ENCODE measurements around the gene TMPRSS2. TPM values are rescaled to one million over a fixed set of nuclear protein-coding genes. Genes with fewer than 3 reads are reported as not detected.

TMPRSS2 gene
- total and polyA plus RNA-seq, 2 of the 13 experiments (the other 11 are each of a cell fraction or from before 2014, with no cell fraction given) = 1.7 to 1.8 TPM

- WGBS (ENCODE audit: low lambda C conversion rate) = 25% methylated on average over 6 of the region's 6 CpGs
- in situ Hi-C loops (cut with HindIII; ENCODE audit: extremely low pct_ligation_motif_present, low pct_unique_long_range_greater_than_20kb) = no loop called here
- no peak for ATAC-seq
- H3K9me3 ChIP-seq (ENCODE audit: low read length) = no peaks in the 10 kb centered on the region
- DNase-seq (ENCODE audit: low spot score) = no peak
- H3K79me2 ChIP-seq (ENCODE audit: insufficient read depth, low read length) = no peaks in the 10 kb centered on the region
- H3K4me1 ChIP-seq (ENCODE audit: insufficient read depth, low read length) = peaks cover 7% of the 10 kb centered on the region
- BruUV-seq (replicated peaks) = no TSS peak
- no peak overlapping the region for H3K27ac ChIP-seq (ENCODE audit: extremely low read length, insufficient read depth, low read length)
- H3K9ac ChIP-seq (ENCODE audit: insufficient read depth, low read depth, low read length) = no peak overlapping the region
- ChIA-PET POLR2A (no interaction called here), CTCF (ENCODE audit: low intra/inter-chr PET ratio, low total read pairs) (no interaction called here)
- no peaks in the 10 kb centered on the region for H4K20me1 ChIP-seq (ENCODE audit: insufficient read depth, low read length)
- FAIRE-seq = no peak
- H3K4me3 ChIP-seq (replicated peaks in 1 of 3; ENCODE audit: insufficient read depth in 1 of 3, low read depth in 2 of 3, low read length in 3 of 3) = no peak overlapping the region
- TF ChIP-seq TGIF2 (CRISPR knock-in tag; IDR thresholded peaks at IDR 0.05) (no peak), CEBPB (IDR thresholded peaks at IDR 0.05; ENCODE audit: borderline replicate concordance, low read depth, low read length) (peak; percentile 49; the same call in 1 of the 2 replicates)
- intact Hi-C loops (cut with micrococcal nuclease; ENCODE audit: unreplicated experiment) = no loop called here
- H3K27me3 ChIP-seq (ENCODE audit: control insufficient read depth in 1 of 2, insufficient read depth in 2 of 2, low read length in 2 of 2) = no peaks in the 10 kb centered on the region
- H3K36me3 ChIP-seq (replicated peaks in 1 of 2; ENCODE audit: control insufficient read depth in 1 of 2, insufficient read depth in 2 of 2, low read length in 2 of 2) = no peaks in the 10 kb centered on the region
- H2AFZ ChIP-seq (ENCODE audit: low read length) = no peak overlapping the region
- no peak overlapping the region for H3K4me2 ChIP-seq (ENCODE audit: low read depth, low read length)
Measured at GRCh38 chr21:41552254-41552653, 44.3 kb upstream of the TMPRSS2 start.

- BruUV-seq (replicated peaks) = no TSS peak
- Histone ChIP-seq H3K27ac (ENCODE audit: extremely low read length, insufficient read depth, low read length) (no peak overlapping the region), H3K79me2 (ENCODE audit: insufficient read depth, low read length) (no peaks in the 10 kb centered on the region), H4K20me1 (ENCODE audit: insufficient read depth, low read length) (no peaks in the 10 kb centered on the region), H3K9ac (ENCODE audit: insufficient read depth, low read depth, low read length) (no peak overlapping the region), H3K4me1 (ENCODE audit: insufficient read depth, low read length) (no peaks in the 10 kb centered on the region), H3K4me2 (ENCODE audit: low read depth, low read length) (no peak overlapping the region), H3K9me3 (ENCODE audit: low read length) (no peaks in the 10 kb centered on the region), H2AFZ (ENCODE audit: low read length) (no peak overlapping the region), H3K4me3 (replicated peaks in 1 of 3; ENCODE audit: insufficient read depth in 1 of 3, low read depth in 2 of 3, low read length in 3 of 3) (no peak overlapping the region), H3K36me3 (replicated peaks in 1 of 2; ENCODE audit: control insufficient read depth in 1 of 2, insufficient read depth in 2 of 2, low read length in 2 of 2) (no peaks in the 10 kb centered on the region), H3K27me3 (ENCODE audit: control insufficient read depth in 1 of 2, insufficient read depth in 2 of 2, low read length in 2 of 2) (no peaks in the 10 kb centered on the region)
- FAIRE-seq = no peak
- DNase-seq (ENCODE audit: low spot score) = no peak
- in situ Hi-C loops (cut with HindIII; ENCODE audit: extremely low pct_ligation_motif_present, low pct_unique_long_range_greater_than_20kb) (no loop called here), intact Hi-C loops (cut with micrococcal nuclease; ENCODE audit: unreplicated experiment) (no loop called here)
- no peak for ATAC-seq
- WGBS (ENCODE audit: low lambda C conversion rate) = 41% methylated on average over 8 of the region's 8 CpGs
- CTCF ChIA-PET (ENCODE audit: low intra/inter-chr PET ratio, low total read pairs) = no interaction called here
- POLR2A ChIA-PET = no interaction called here
- TF ChIP-seq ATF6 (CRISPR knock-in tag; conservative IDR thresholded peaks at IDR 0.05) = no peak
- TF ChIP-seq HMG20B (CRISPR knock-in tag; conservative IDR thresholded peaks at IDR 0.05) = no peak
- TF ChIP-seq REL (CRISPR knock-in tag; conservative IDR thresholded peaks at IDR 0.05) = no peak
- TF ChIP-seq KDM4B (CRISPR knock-in tag; IDR thresholded peaks at IDR 0.05) = no peak
- no peak for TF ChIP-seq FOXK2 (IDR thresholded peaks at IDR 0.05)
- TF ChIP-seq, protein P1, sequence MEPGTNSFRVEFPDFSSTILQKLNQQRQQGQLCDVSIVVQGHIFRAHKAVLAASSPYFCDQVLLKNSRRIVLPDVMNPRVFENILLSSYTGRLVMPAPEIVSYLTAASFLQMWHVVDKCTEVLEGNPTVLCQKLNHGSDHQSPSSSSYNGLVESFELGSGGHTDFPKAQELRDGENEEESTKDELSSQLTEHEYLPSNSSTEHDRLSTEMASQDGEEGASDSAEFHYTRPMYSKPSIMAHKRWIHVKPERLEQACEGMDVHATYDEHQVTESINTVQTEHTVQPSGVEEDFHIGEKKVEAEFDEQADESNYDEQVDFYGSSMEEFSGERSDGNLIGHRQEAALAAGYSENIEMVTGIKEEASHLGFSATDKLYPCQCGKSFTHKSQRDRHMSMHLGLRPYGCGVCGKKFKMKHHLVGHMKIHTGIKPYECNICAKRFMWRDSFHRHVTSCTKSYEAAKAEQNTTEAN (CRISPR knock-in tag; conservative IDR thresholded peaks at IDR 0.05) = no peak
- TF ChIP-seq CENPX (CRISPR knock-in tag; IDR thresholded peaks at IDR 0.05) = no peak
- TF ChIP-seq, protein P2, sequence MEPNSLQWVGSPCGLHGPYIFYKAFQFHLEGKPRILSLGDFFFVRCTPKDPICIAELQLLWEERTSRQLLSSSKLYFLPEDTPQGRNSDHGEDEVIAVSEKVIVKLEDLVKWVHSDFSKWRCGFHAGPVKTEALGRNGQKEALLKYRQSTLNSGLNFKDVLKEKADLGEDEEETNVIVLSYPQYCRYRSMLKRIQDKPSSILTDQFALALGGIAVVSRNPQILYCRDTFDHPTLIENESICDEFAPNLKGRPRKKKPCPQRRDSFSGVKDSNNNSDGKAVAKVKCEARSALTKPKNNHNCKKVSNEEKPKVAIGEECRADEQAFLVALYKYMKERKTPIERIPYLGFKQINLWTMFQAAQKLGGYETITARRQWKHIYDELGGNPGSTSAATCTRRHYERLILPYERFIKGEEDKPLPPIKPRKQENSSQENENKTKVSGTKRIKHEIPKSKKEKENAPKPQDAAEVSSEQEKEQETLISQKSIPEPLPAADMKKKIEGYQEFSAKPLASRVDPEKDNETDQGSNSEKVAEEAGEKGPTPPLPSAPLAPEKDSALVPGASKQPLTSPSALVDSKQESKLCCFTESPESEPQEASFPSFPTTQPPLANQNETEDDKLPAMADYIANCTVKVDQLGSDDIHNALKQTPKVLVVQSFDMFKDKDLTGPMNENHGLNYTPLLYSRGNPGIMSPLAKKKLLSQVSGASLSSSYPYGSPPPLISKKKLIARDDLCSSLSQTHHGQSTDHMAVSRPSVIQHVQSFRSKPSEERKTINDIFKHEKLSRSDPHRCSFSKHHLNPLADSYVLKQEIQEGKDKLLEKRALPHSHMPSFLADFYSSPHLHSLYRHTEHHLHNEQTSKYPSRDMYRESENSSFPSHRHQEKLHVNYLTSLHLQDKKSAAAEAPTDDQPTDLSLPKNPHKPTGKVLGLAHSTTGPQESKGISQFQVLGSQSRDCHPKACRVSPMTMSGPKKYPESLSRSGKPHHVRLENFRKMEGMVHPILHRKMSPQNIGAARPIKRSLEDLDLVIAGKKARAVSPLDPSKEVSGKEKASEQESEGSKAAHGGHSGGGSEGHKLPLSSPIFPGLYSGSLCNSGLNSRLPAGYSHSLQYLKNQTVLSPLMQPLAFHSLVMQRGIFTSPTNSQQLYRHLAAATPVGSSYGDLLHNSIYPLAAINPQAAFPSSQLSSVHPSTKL (CRISPR knock-in tag; IDR thresholded peaks at IDR 0.05) = no peak
- TF ChIP-seq SATB2 (CRISPR knock-in tag; IDR thresholded peaks at IDR 0.05) = no peak
- TF ChIP-seq NFKB2 (CRISPR knock-in tag; IDR thresholded peaks at IDR 0.05; ENCODE audit: borderline replicate concordance) = no peak
- TF ChIP-seq ZNF3 (CRISPR knock-in tag; IDR thresholded peaks at IDR 0.05) = no peak
- TF ChIP-seq ZNF234 (CRISPR knock-in tag; conservative IDR thresholded peaks at IDR 0.05) = no peak
Measured at GRCh38 chr21:41548781-41549180, 40.8 kb upstream of the TMPRSS2 start.

Measured in HepG2 (cell line).